Measurements from ENCODE around the gene BHLHE40.

Gene BHLHE40

DNA sequence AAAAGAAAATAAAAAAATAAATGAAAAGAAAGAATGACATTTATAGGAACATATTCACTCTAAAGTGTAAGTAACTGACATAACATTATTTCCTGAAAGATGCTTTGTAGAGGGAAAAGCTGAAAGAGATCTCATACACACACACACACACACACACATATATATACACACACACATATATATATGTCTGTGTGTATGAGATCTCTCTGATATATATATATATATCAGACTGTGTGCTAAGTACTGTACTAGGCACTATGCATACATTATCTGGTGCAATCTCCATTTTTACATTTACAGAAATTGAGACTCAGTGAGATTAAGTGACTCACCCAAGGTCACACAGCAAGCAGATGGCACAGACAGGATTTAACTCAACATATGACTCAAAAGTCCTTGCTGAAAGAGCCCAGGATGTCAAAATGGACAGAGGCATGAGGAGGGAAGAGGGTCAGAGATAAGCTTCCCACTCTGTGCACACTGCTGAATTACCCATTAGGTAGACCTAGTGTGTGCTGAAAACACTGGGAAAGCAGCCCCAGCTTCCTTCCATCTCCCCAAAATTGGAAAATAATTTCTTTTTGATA lies 15.0 kb downstream of the BHLHE40 start:
- in situ Hi-C loops (cut with HindIII; ENCODE audit: low pct_ligation_motif_present, low pct_unique_long_range_greater_than_20kb, low sequenced_read_pairs), result no loop called here
- peak; percentile 34 for DNase-seq

GRCh38 chr3:4994823-4995499 lies 15.7 kb downstream of the BHLHE40 start:
- peak; percentile 89 for DNase-seq
- in situ Hi-C loops (cut with HindIII; ENCODE audit: low pct_ligation_motif_present, low pct_unique_long_range_greater_than_20kb, low sequenced_read_pairs), result no loop called here

- DNase-seq, result peak; percentile 88
- in situ Hi-C loops (cut with HindIII; ENCODE audit: low pct_ligation_motif_present, low pct_unique_long_range_greater_than_20kb, low sequenced_read_pairs), result no loop called here
Observed at GRCh38 chr3:4995500-4996053, 16.3 kb downstream of the BHLHE40 start.

DNA sequence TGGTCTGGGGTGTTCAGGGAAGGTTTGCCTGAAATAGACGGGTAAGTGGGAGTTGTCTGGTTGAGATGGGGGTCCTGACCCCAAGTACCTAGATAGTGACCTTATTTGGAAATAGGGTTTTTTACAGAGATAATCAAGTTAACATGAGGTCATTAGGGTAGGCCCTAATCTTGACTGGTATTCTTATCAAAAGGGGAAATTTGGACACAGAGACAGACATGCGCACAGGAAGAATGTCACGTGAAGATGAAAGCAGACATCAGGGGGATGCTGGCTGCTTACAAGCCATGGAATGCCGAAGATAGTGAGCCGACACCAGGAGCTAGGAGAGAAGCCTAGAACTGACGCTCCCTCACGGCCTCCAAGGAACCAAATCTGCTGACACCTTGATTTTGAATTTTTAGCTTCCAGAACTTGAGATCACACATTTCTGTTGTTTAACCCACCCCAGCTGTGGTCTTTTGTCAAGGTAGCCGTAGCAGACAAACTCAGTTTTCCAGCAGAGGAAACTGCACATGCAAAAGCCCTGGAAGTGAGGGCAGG lies 17.1 kb downstream of the BHLHE40 start:
- DNase-seq, result no peak
- in situ Hi-C loops (cut with HindIII; ENCODE audit: low pct_ligation_motif_present, low pct_unique_long_range_greater_than_20kb, low sequenced_read_pairs), result no loop called here

GRCh38 chr3:4996771-4997291 lies 17.6 kb downstream of the BHLHE40 start:
- DNase-seq, result no peak
- in situ Hi-C loops (cut with HindIII; ENCODE audit: low pct_ligation_motif_present, low pct_unique_long_range_greater_than_20kb, low sequenced_read_pairs), result no loop called here

- in situ Hi-C loops (cut with HindIII; ENCODE audit: low pct_ligation_motif_present, low pct_unique_long_range_greater_than_20kb, low sequenced_read_pairs), result no loop called here
- DNase-seq, result no peak
Observed at GRCh38 chr3:4997946-4998345, 18.7 kb downstream of the BHLHE40 start.

GRCh38 chr3:4999531-5000184 lies 20.4 kb downstream of the BHLHE40 start:
- no peak for DNase-seq
- in situ Hi-C loops (cut with HindIII; ENCODE audit: low pct_ligation_motif_present, low pct_unique_long_range_greater_than_20kb, low sequenced_read_pairs), result no loop called here

DNA sequence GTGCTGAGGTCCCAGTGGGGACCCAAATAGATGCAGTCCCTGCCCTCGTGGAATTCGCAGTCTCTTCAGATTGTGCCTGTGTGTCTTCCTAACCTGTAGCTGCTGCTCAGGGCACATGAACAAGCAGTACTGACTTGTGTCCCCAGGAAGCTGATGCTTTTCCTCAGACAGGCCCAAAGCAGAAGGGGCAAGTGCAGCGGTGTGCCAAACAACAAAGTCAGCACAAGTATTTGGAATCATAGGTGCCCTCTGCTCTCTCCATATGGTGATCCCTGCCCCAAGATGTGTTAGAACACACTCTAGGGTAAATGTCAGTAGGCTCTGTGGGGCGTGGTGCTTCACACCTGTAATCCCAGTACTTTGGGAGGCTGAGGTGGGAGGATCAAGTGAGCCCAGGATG lies 21.9 kb downstream of the BHLHE40 start:
- in situ Hi-C loops (cut with HindIII; ENCODE audit: low pct_ligation_motif_present, low pct_unique_long_range_greater_than_20kb, low sequenced_read_pairs), result no loop called here
- no peak for DNase-seq

DNA sequence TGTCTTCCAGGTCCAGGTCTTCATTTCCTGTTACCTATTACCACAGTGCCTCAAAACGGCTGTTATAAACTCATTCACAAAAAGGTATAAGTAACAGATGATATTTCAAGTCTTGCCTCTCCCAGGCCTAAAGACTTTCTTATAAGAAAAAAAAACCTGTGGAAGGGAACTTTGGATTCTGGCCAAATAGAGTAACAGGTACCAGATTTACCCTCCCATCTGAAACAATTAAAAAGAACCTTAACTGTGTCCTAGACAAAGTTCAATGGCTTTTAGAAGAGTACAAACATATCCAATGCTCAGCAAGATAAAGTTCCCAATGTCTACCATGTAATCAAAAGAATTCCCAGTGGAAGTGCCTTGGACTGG lies 22.6 kb downstream of the BHLHE40 start:
- in situ Hi-C loops (cut with HindIII; ENCODE audit: low pct_ligation_motif_present, low pct_unique_long_range_greater_than_20kb, low sequenced_read_pairs), result no loop called here
- no peak for DNase-seq

DNA sequence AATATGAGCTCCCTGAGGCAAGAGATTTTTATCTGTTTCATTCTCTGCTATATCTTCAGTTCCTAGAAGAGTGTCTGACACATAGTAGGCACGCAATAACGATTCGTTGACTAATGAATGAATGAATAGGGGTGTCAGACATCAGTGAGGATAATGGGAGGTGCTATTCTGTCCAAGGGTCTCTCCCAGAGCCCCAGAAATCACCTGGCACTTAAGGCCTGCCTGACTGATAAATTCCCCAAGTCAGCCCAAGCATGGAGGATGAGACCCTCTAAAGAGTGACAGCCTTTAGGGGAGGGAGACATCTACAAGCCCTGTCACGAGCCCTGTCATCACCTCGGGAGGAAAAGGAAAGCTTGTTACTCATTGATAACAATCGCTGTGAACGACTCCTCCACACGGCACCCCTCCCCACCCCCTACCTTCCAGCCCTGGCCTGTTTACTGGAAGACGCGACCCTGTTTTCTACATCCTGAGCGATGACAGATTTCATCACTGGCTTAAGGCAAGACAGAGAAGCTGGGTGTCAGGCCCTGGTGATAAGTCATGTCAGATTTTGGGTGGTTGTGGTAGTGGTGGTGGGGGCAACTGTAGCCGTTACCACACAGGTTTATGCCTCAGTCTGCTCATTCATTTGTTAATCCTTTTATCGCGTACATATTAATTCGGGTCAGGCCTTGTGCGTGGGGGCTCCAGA lies 23.1 kb downstream of the BHLHE40 start:
- in situ Hi-C loops (cut with HindIII; ENCODE audit: low pct_ligation_motif_present, low pct_unique_long_range_greater_than_20kb, low sequenced_read_pairs), result no loop called here
- no peak for DNase-seq

- in situ Hi-C loops (cut with HindIII; ENCODE audit: low pct_ligation_motif_present, low pct_unique_long_range_greater_than_20kb, low sequenced_read_pairs), result no loop called here
- DNase-seq, result no peak
Observed at GRCh38 chr3:5002871-5003247, 23.6 kb downstream of the BHLHE40 start.

DNA sequence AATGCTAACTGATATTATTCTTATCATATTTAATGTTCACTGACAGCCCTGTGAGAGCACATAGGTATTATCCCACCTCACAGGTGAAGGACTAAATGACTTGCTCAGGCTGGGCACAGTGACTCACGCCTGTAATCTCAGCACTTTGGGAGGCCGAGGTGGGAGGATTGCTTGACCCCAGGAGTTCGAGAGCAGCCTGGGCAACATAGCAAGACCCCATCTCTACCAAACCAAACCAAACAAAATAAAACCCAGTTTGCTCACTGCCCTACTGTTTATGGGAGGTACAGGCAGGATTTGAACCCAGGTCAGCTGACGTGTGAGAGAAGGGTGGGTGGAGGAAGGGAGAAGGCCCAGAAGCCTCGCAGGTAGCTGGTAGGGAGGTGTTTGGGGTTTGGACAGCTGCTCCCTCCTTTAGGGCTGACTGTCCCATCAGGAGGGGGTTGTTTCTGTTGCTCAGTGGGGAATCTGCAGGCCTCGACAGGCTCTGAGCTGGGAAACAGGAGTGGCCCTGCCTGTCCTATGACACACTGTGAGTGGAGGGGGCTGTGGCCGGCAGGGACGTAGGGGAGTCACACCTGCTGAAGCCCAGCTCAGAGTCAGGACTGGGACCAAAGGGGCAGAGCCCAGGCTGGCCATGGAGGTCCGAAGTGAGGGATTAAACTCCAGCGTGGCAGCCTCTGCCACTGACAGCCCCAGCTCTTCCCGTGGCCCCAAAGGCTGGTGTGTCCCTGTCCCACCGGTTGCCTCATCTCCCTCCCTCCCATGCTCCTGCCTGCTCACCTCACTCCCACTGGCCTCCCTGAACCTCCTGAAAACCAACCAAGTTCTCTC lies 25.3 kb downstream of the BHLHE40 start:
- no peak for DNase-seq
- in situ Hi-C loops (cut with HindIII; ENCODE audit: low pct_ligation_motif_present, low pct_unique_long_range_greater_than_20kb, low sequenced_read_pairs), result no loop called here

- in situ Hi-C loops (cut with HindIII; ENCODE audit: low pct_ligation_motif_present, low pct_unique_long_range_greater_than_20kb, low sequenced_read_pairs), result no loop called here
- no peak for DNase-seq
Observed at GRCh38 chr3:5005367-5005766, 26.1 kb downstream of the BHLHE40 start.

DNA sequence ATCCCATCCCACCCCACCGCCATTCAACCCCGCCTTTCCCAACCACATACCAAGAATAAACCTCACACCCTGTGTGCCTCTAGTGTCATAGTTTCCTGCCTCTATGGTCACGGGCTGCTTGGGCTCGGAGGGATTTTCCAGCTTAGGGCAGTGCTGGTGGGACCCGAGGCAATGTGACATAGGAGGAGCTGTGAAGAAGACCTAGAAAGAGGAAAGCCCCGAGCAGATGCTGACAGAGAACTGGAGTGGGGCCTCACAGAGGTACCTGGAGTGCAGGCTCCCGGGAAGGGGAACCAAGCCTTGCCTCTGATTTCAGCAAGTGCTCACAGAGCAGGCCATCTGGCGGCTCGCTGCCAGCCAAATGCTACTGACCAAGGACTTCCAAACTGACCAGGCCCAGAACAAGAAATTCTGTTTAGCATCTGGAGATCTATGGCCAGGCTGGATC lies 27.5 kb downstream of the BHLHE40 start:
- DNase-seq, result no peak
- in situ Hi-C loops (cut with HindIII; ENCODE audit: low pct_ligation_motif_present, low pct_unique_long_range_greater_than_20kb, low sequenced_read_pairs), result no loop called here

GRCh38 chr3:5007873-5008272 lies 28.6 kb downstream of the BHLHE40 start:
- no peak for DNase-seq
- in situ Hi-C loops (cut with HindIII; ENCODE audit: low pct_ligation_motif_present, low pct_unique_long_range_greater_than_20kb, low sequenced_read_pairs), result no loop called here

GRCh38 chr3:5009506-5010109 lies 30.4 kb downstream of the BHLHE40 start:
- in situ Hi-C loops (cut with HindIII; ENCODE audit: low pct_ligation_motif_present, low pct_unique_long_range_greater_than_20kb, low sequenced_read_pairs), result no loop called here
- DNase-seq, result no peak

- in situ Hi-C loops (cut with HindIII; ENCODE audit: low pct_ligation_motif_present, low pct_unique_long_range_greater_than_20kb, low sequenced_read_pairs), result no loop called here
- DNase-seq, result no peak
Observed at GRCh38 chr3:5010140-5010539, 30.9 kb downstream of the BHLHE40 start.
